NCI-H187 (cell line): Measurements from ENCODE around the gene CEP85L.
"Not testable (repeated sequence)": the region's sequence is repeated elsewhere in the genome, so short reads cannot be mapped to it uniquely, and the experiment has no call there.

Experiments
- DNase-seq, 2 experiments: peaks; one replicate each; lab custom pipeline; 2025; lab: John Stamatoyannopoulos, UW

The CEP85L gene

DNA sequence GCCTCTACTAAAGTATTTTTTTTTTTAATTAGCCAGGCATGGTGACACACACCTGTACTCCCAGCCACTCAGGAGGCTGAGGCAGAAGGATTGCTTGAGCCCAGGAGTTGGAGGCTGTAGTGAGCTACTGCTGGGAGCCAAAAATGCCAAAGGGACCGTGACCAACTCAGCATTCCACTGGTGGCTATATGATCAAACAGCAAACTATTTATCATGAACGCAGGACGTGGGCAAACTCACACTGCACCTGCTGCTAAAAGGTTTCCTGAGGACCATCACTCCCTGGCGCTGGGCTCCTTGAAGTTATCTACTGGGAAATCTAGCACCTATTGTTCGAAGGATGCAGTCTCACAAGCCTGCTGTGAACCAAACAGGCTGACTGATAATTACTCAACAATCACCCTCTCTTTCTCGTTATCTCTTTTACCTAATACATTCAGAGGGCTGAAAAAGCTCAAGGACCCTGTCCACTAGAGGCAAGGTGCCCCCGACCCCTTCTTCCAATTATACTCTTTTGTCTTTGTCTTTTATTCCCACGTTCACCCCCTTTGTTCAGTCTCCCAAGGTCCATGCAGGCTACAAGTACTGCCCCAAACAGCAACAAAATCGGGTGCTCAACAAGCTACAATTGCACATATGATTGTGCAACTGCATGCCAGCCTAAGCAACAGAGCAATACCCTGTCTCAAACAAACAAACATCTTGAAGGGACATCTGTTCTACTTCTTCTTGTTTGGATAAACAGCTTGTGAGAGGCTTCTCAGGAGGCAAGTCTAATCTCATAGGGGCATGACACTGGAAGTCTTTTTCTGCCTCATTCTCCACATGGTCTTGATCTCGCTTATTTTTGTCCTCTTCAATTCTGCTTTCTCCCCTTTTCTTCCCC lies 151.0 kb downstream of the CEP85L start:
- no peak for DNase-seq

DNA sequence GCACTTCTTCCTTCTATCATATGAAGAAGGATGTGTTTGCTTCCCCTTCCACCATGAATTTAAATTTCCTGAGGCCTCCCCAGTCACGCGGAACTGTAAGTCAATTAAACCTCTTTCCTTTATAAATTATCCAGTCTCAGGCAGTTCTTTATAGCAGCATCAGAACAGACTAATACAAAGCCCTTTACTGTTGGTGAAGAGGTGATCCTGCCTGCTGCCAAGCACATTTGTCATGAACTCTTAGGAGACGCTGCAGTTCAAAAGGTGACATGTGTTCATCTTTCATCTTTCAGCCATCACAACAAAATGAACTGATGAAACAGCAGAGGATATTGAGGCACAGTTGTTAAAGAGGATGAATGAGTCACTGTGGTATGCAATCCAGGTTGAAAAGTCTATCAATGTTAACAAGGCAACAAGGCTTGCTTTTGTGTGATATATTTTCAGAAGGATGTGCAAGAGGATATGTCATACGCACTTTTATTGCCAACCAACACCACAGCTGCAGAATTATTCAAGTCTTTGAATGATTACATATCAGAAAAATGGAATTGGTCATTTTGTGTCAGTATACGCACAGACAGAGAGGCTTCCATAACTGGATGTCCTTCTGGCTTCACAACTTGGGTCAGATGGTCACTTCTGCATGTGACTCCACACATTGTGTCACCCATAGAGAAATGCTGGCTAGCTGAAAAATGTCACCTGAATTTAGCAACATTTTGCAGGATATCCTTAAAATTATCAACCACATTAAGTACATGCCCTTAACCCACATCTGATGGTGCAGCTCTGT lies 155.7 kb downstream of the CEP85L start:
- no peak for DNase-seq

DNA sequence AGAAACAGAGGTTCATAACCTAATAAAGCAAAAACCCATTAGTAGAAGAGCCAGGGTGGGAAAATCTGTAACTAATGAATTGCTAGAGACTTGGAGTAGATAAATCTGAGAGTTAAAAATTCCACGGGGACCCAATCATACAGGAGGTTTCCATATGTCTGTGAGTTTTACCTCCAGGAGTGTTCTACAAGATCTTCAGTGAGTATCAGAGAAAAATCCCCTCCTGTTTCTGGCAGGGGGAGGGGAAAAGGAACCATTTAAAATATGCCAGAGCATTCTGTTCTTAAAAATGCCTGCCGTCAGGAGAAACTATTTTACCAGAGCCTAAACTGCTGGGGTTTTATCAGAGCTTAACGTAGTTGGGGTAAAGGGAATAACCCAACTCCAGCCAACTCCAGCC lies 157.3 kb downstream of the CEP85L start:
- DNase-seq: no peak

DNA sequence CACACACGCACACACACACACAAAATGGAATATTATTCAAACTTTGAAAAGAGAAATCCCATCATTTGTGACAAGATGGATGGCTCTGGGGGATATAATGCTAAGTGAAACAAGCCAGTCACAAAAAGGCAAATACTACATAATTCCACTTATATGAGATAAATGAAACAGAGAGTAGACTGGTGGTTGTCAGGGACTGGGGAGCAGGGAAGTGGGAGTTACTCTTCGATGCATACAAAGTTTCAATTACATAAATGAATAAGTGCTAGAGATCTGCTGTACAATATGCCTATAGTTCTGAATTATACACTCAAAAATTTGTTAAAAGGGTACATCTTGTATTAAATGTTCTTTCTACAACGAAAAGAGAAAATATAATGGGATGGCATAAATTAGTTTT lies 161.4 kb downstream of the CEP85L start:
- no peak for DNase-seq

DNA sequence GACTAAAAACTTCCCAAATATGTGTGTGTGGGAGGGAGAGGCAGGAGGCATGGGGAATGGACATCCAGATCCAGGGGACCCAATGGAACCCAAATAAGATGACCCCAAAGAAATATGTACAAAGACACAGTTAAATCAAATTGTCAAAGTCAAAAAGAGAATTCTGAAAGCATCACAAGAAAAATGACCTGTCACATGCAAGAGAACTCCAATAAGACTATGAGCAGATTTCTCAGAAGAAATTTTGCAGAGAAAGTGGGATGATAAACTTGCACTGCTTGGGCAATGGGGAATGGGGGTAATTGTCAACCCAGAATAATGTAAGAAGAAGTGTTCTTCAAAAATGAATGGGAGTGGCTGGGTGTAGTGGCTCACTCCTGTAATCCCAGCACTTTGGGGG lies 162.8 kb downstream of the CEP85L start:
- no peak for DNase-seq

DNA sequence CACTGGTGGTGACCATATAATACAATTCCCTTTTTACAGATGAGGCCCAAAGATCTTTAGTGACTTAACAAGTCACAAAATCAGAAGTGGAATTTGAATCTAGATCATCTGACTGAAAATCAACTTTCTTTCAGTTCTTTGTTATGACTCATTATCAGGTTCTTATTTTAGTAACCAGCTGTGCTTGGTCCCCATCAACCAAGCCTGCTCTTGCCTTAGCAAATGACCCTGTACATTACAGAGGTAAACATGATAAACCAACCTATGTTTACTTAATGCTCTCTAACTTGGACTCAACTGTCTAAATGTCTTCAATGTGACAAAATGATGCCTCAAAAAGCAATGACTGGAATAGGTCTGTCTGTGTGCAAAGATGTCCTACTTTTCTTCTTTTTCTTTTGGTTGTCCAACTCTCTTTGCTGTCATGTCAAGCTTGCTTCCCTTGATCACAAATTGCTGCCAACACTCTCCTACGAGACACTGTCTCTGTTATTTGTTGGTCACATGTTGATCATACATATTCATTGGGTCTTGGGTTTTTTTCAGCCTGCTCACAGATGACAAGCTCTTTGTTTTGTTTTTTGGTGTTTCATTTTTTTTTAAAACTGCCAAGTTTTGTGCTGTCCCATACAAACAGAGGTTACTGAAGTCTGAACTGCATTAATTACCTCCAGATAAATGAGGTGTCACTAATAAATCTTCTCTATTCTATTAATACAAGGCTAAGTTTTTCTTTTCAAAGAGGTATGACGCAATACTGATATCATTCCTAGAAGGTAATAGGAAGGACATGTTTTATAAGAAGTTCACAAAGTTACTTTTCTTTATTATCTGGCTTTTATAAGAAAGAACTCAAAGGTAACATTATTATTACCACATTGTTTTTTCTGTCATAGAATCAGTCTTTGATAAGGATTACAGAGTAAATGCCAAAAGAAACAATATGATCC lies 165.5 kb downstream of the CEP85L start:
- DNase-seq: no peak

DNA sequence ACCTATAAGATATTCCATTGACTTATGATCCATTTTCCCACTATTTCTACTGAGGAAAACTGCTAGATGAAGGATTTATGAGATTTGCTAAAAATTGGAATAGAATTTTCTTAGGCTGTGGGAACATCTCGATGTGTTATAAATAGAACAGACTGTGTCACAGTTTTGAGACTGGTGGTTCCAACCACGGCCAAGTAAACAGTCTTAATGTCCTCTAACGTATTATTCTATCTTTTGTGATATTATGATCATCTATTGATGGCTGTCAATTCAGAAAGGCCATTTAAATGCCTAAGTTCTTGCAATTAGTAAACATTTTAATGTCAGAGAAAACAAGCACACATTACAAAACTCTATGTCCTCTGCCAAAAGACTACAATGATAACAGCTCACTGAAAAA lies 174.8 kb downstream of the CEP85L start:
- no peak for DNase-seq

DNA sequence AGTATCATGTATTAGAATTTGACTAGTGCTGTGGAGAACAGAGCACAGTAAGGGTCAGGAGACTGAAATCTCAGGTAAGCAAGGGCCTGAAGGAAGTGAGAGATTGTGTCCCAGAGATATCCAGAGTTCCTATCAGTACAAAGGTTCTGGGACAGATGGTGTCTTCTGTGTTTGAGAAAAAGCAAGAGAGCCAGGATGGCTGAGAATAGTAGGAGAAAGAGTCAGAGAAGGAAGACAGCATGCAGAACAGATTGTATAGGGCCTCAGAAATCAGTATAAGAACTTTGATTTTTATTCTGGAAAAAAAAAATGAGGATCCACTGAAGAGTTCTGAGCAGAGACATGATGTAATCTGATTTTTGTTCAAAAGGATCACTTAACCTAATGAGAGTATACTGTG lies 178.1 kb downstream of the CEP85L start:
- DNase-seq: no peak

DNA sequence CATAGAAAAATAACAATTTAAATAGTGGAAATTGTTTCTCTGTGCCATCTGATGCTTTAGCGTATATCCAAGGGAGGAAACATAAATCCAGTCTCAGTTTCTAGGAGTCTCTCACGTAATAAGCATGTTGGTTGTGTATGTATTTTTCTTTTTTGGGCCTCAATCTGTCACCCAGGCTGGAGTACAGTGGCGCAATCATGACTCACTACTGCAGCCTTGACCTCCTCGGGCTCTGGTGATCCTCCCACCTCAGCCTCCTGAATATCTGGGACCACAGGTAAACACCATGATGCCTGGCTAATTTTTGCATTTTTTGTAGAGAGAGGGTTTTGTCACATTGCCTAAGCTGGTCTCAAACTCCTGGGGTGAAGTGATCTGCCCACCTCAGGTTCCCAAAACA lies 181.9 kb downstream of the CEP85L start:
- DNase-seq: no peak

DNA sequence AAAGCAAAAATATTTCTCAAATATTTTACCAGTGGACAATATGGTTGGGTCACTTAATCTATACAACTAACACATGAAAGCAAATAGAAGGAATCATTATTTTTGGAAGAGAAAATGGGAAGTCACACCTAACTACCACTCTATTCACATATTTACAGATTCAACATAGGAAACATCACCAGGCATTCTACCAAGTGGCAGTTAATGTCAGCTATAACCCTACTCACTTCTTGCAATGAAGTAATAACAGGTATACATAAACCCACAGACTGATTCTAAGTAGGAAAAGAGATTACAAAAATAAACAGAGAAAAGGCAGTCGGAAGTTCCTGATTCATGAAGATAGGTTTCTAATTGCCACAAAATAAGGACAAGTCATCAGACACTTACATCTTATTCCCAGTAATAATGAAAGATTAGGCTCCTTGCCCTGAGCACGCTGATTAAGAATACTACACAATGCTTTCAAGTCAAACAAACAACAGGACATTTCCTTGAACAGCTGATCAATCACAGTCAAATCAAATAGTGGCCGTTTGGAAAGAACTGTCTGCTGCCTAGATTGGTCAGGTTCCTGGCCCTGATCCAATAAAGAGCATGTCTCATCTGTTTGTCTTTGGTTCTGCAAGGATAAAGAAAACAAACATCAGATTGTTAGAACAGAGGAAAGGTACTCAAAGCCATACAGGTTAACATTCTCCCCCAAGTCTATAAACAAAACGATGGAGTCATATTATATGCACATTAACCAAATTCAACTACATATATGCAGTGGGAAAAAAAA lies 182.5 kb downstream of the CEP85L start:
- DNase-seq: no peak

DNA sequence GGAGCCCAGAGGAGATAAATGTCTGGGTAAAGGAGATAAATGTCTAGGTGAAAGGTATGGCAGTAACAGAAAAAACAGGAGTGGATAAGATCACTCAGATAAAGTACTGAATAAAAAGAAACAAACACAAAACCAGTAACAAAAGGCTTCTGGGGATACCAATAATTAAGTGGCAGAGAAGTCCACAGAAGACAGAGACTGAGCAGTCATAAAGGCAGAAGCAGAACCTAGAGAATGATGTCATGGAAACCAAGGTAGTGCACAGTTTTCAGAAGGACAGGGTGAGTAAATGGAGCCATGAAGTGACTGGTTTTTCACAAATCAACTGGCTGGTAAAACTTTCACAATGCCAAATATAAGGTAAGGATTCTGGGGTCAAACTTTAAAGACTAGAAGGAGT lies 184.2 kb downstream of the CEP85L start:
- no peak for DNase-seq

DNA sequence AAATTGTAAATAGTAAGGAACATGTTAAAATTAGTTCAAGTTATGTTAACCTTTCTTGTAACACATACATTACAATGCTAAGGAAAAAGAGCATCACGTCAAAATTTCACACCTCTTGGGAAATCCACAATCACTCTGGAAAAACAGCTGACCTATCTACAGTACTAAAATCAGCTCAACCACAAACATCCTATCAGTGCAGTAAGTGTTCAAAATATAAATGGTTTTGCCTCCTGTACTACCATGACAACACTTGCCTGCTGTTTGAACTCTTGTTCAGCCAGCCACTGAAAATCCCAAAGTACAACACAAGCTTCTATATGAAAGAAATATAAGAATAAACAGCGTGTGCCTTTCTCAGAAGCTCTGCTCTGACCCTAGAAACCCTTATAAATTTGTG lies 186.8 kb downstream of the CEP85L start:
- DNase-seq: no peak

DNA sequence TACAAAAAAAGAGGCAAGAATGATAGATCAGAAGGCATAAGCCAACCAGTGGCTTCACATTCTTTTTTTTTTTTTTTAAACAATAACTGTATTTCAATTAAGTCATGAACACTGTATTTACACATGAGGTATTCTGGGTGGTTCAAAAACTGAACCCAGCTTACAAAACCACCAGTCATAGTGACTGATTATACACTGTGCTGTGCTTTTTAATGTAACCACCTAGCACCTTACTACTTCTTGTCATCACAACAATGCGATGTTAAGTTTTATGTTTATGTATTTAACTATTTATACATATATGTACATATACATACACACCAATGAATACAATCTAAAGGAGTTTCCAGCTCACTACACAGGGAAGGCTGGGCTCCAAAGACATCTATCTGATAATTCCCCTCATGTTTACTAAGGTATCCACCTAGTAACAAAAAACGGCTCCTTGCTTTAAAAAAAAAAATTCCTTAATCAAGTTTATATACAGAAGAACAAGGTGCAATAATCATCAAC lies 190.4 kb downstream of the CEP85L start:
- DNase-seq: no peak

DNA sequence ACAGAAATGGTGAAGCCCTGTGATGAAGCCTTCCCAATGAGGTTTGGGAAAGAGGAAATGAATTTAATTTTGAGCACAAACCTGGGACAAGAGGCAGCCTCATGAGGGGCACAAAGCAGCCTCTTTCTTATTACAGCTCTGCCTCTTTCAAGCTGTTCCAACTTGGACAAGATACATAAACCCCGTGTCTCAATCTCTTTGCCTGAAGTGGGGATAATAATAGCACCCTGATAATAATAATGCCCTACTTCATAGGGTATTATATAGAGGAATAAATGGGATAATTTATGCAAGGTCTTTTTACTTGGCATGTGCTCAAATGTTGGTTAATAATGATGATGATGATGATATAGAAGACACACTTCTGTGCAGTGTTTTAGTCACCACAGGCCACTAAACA lies 194.4 kb downstream of the CEP85L start:
- DNase-seq: no peak

DNA sequence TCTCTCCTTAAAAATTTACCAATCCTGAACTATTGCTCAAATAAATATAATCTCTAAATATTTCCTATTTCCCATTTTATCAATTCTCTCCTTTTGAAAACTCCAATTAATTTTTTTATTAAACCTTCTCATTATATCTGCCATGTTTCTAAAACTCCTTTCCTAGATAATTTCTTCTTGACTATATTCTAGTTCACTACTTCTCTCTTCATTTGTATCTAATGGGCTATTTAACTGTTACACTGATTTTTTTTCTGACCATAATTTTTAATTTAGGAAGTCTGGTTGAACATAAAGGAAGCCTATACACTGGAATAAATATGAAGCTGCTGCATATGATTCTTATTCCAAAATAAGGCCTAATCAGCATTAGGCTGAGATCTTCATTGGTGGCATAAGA lies 199.6 kb downstream of the CEP85L start:
- no peak for DNase-seq

DNA sequence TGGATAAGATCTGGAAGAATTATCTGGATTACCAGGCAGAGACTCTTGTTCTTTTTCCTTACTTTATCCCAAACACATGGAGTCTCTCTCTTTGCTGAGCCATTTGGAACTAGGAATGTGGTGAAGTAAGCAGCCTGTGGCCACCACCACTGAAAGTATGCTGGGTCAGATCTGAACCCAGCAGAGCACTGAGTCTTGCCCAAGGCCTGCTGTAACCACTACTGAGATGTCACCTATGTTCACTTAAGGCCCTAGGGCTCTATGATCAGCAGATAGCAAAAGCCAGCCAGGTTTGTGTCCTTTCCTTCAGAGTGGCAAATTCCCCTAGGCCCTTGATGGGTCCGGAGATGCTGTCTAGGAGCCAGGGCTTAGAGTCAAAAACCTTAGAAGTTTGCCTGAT lies 206.6 kb downstream of the CEP85L start:
- no peak for DNase-seq

DNA sequence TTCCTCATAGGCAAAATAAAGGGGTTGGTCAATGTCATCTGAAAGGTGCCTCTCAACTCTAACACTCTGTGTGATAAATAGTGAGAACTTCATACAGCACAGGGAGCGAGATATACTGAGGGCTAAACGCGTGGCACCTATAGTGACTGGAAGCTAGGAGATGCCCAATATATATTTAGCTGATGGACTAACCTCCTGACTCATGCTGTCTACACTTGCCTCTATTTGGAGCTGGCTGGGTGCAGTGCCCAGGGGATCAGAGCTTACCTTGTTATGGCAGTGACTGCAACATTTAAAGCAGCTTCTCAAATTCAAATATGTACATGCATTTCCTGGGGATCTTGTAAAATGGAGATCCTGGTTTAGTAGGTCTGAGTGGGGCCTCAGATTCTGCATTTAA lies 214.9 kb downstream of the CEP85L start:
- DNase-seq: no peak

DNA sequence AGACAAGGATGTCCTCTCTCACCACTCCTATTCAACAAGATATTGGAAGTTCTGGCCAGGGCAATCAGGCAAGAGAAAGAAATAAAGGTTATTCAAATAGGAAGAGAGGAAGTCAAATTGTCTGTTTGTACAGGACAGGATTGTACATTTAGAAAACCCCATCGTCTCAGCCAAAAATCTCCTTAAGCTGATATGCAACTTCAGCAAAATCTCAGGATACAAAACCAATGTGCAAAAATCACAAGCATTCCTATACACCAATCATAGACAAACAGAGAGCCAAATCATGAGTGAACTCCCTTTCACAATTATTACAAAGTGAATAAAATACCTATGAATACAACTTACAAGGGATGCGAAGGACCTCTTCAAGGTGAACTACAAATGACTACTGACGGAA lies 217.2 kb downstream of the CEP85L start:
- not testable (repeated sequence) for DNase-seq

DNA sequence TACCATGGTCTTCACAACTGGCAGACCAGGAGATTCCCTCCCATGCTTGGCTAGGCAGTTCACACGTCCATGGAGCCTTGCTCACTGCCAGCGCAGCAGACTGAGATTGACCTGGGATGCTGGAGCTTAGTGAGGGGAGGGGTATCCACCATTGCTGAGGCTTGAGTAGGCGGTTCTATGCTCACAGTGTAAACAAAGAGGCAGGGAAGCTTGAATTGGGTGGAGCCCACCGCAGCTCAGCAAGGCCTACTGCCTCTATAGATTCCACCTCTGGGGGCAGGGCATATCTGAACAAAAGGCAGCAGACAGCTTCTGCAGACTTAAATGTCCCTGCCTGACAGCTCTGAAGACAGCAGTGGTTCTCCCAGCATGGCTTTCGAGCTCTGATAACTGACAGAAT lies 230.1 kb downstream of the CEP85L start:
- not testable (repeated sequence) for DNase-seq

DNA sequence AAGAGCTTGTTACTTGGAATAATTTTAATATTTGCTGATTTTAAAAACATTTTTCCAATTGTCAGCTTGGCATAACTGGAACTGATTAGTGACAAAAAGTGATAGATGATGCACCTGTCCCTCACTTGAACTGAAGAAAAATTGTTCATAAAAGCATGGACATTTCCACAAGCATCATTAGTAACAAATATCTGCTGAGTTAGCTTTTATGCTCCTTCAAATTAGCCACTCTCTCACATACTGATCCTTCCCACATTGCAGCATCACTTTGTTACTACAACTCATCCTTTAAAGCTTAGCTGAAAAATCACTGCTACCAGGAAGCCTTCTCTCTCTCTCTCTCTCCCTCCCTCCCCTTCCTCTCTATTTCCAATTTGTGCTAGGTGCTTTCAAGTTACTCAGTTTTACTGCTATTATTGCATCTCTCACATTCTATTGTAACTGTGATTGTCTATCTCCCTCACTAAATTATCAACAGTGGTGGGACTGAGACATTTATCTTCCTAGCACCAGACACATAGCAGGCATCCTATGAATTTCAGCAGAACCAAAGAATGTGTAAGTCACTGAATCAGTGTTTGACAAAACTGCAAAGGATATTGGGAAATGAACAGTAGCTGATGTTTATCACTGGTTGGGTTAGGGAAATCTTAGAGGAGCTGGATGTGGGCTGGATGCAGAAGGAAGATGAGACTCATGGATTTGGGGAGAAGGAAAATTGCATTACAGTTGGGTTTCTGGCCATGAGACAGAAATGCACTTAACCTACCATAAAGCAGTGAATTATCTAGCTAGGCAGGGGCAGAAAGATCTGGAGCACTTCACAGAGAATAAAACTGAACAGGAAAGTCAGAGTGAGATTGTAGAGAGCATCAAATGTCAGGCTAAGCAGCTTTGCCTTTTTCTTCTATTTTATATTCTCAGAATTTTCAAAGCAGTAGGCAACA lies 231.7 kb downstream of the CEP85L start:
- no peak for DNase-seq
